IPS-18a (cell line): ENCODE measurements around the gene MAML2.
"Not testable (repeated sequence)": the region's sequence is repeated elsewhere in the genome, so short reads cannot be mapped to it uniquely, and the experiment has no call there.

Experiments
- H3K27ac ChIP-seq: one replicate; pipeline ENCODE4 v1.5.1; 2013; ENCODE audit warnings: low read length
- H3K27me3 ChIP-seq: one replicate; pipeline ENCODE4 v1.6.1; 2013; ENCODE audit warnings: mild to moderate bottlenecking, low read length; ENCODE audit not compliant: control insufficient read depth, insufficient read depth
- H3K36me3 ChIP-seq: one replicate; pipeline ENCODE4 v1.6.1; 2013; ENCODE audit warnings: low read depth, low read length; ENCODE audit not compliant: control insufficient read depth
- H3K4me1 ChIP-seq: one replicate; pipeline ENCODE4 v1.6.1; 2013; ENCODE audit warnings: low read depth, low read length; ENCODE audit not compliant: control insufficient read depth
- H3K4me3 ChIP-seq: one replicate; pipeline ENCODE4 v1.5.1; 2013; ENCODE audit warnings: low read length
- H3K9ac ChIP-seq: one replicate; pipeline ENCODE4 v1.6.1; 2013; ENCODE audit warnings: mild to moderate bottlenecking, low read length, moderate library complexity
- H3K9me3 ChIP-seq: one replicate; pipeline ENCODE4 v1.6.1; 2013; ENCODE audit warnings: low read depth, low read length; ENCODE audit not compliant: control insufficient read depth

MAML2 gene

GRCh38 chr11:96185220-96185768 is 157.7 kb downstream of the MAML2 start:
- Histone ChIP-seq H3K4me1 (peaks cover 21% of the 10 kb centered on the region), H3K27ac (no peak overlapping the region), H3K36me3 (no peaks in the 10 kb centered on the region), H3K9ac (no peak overlapping the region), H3K9me3 (no peaks in the 10 kb centered on the region), H3K27me3 (no peaks in the 10 kb centered on the region), H3K4me3 (no peak overlapping the region)

- not testable (repeated sequence) for H3K4me3 ChIP-seq, H3K36me3 ChIP-seq, H3K9ac ChIP-seq, H3K9me3 ChIP-seq, H3K27me3 ChIP-seq, H3K27ac ChIP-seq
- peaks cover 30% of the 10 kb centered on the region for H3K4me1 ChIP-seq
Measured at GRCh38 chr11:96180937-96181336, 162.1 kb downstream of the MAML2 start.

GRCh38 chr11:96180341-96180740 is 162.7 kb downstream of the MAML2 start:
- Histone ChIP-seq H3K27ac (no peak overlapping the region), H3K27me3 (no peaks in the 10 kb centered on the region), H3K9me3 (no peaks in the 10 kb centered on the region), H3K4me1 (peaks cover 30% of the 10 kb centered on the region), H3K9ac (no peak overlapping the region), H3K36me3 (no peaks in the 10 kb centered on the region), H3K4me3 (no peak overlapping the region)

GRCh38 chr11:96179905-96180304 is 163.1 kb downstream of the MAML2 start:
- no peak overlapping the region for H3K27ac ChIP-seq
- no peaks in the 10 kb centered on the region for H3K9me3 ChIP-seq
- no peaks in the 10 kb centered on the region for H3K36me3 ChIP-seq

GRCh38 chr11:96178887-96179279 is 164.1 kb downstream of the MAML2 start:
- H3K9ac ChIP-seq, result no peak overlapping the region
- H3K4me3 ChIP-seq, result no peak overlapping the region
- no peaks in the 10 kb centered on the region for H3K9me3 ChIP-seq
- no peaks in the 10 kb centered on the region for H3K27me3 ChIP-seq
- H3K27ac ChIP-seq, result no peak overlapping the region
- peaks cover 30% of the 10 kb centered on the region for H3K4me1 ChIP-seq
- H3K36me3 ChIP-seq, result no peaks in the 10 kb centered on the region

More at GRCh38 chr11:96179905-96180304, 163.1 kb downstream of the MAML2 start:
- Histone ChIP-seq H3K4me1 (peaks cover 30% of the 10 kb centered on the region), H3K27me3 (no peaks in the 10 kb centered on the region), H3K4me3 (no peak overlapping the region), H3K9ac (no peak overlapping the region)

GRCh38 chr11:96178049-96178886 is 164.7 kb downstream of the MAML2 start:
- no peaks in the 10 kb centered on the region for H3K27me3 ChIP-seq
- peaks cover 30% of the 10 kb centered on the region for H3K4me1 ChIP-seq
- no peaks in the 10 kb centered on the region for H3K36me3 ChIP-seq
- H3K4me3 ChIP-seq, result no peak overlapping the region
- no peak overlapping the region for H3K27ac ChIP-seq
- H3K9me3 ChIP-seq, result no peaks in the 10 kb centered on the region
- H3K9ac ChIP-seq, result no peak overlapping the region

- H3K9ac ChIP-seq, result no peak overlapping the region
- no peaks in the 10 kb centered on the region for H3K36me3 ChIP-seq
- no peaks in the 10 kb centered on the region for H3K9me3 ChIP-seq
- no peak overlapping the region for H3K27ac ChIP-seq
- no peaks in the 10 kb centered on the region for H3K27me3 ChIP-seq
- no peak overlapping the region for H3K4me3 ChIP-seq
- peaks cover 25% of the 10 kb centered on the region for H3K4me1 ChIP-seq
Measured at GRCh38 chr11:96177146-96177545, 165.8 kb downstream of the MAML2 start.

- H3K9me3 ChIP-seq, result no peaks in the 10 kb centered on the region
- no peaks in the 10 kb centered on the region for H3K27me3 ChIP-seq
- H3K36me3 ChIP-seq, result no peaks in the 10 kb centered on the region
- no peak overlapping the region for H3K27ac ChIP-seq
- H3K9ac ChIP-seq, result no peak overlapping the region
- H3K4me1 ChIP-seq, result peaks cover 7% of the 10 kb centered on the region
- no peak overlapping the region for H3K4me3 ChIP-seq
Measured at GRCh38 chr11:96173906-96174305, 169.1 kb downstream of the MAML2 start.

GRCh38 chr11:96173422-96173821 is 169.6 kb downstream of the MAML2 start:
- no peak overlapping the region for H3K9ac ChIP-seq
- no peaks in the 10 kb centered on the region for H3K9me3 ChIP-seq
- H3K4me3 ChIP-seq, result no peak overlapping the region
- H3K27me3 ChIP-seq, result no peaks in the 10 kb centered on the region
- H3K4me1 ChIP-seq, result peaks cover 6% of the 10 kb centered on the region
- no peak overlapping the region for H3K27ac ChIP-seq
- no peaks in the 10 kb centered on the region for H3K36me3 ChIP-seq

GRCh38 chr11:96172604-96173003 is 170.4 kb downstream of the MAML2 start:
- H3K27me3 ChIP-seq, result no peaks in the 10 kb centered on the region
- H3K36me3 ChIP-seq, result no peaks in the 10 kb centered on the region
- peaks cover 5% of the 10 kb centered on the region for H3K4me1 ChIP-seq
- no peaks in the 10 kb centered on the region for H3K9me3 ChIP-seq
- H3K4me3 ChIP-seq, result no peak overlapping the region
- no peak overlapping the region for H3K9ac ChIP-seq
- H3K27ac ChIP-seq, result no peak overlapping the region

- Histone ChIP-seq H3K4me1 (peaks cover 15% of the 10 kb centered on the region), H3K27me3 (no peaks in the 10 kb centered on the region), H3K36me3 (no peaks in the 10 kb centered on the region), H3K9ac (no peak overlapping the region), H3K9me3 (no peaks in the 10 kb centered on the region), H3K27ac (no peak overlapping the region), H3K4me3 (no peak overlapping the region)
Measured at GRCh38 chr11:96169250-96169649, 173.7 kb downstream of the MAML2 start.

GRCh38 chr11:96168623-96169022 is 174.4 kb downstream of the MAML2 start:
- H3K27ac ChIP-seq, result no peak overlapping the region
- peaks cover 15% of the 10 kb centered on the region for H3K4me1 ChIP-seq
- H3K4me3 ChIP-seq, result no peak overlapping the region
- H3K9ac ChIP-seq, result no peak overlapping the region
- no peaks in the 10 kb centered on the region for H3K27me3 ChIP-seq
- no peaks in the 10 kb centered on the region for H3K9me3 ChIP-seq
- H3K36me3 ChIP-seq, result no peaks in the 10 kb centered on the region
